GM21423 (cell line): Measurements from ENCODE around the gene APOC4.
A peak's percentile ranks its signal among the peaks of the same experiment; 100 is the strongest.
"Not testable (repeated sequence)": the region's sequence is repeated elsewhere in the genome, so short reads cannot be mapped to it uniquely, and the experiment has no call there.

Experiments
- ATAC-seq: cut with Tn5 transposase; IDR thresholded peaks from one replicate; pipeline ENCODE4 v1.9.1; 2021; ENCODE audit warnings: mild to moderate bottlenecking, moderate library complexity; ENCODE audit not compliant: unreplicated experiment

Gene APOC4

GRCh38 chr19:44914433-44915206 lies 27.4 kb upstream of the APOC4 start, which contains the start of gene APOC1:
Gene APOC1 (plus strand): TSS chr19:44914608. CDS start chr19:44914892, 284 bp downstream.
- peak; percentile 88 for ATAC-seq

- no peak for ATAC-seq
These were observed 17.8 kb upstream of the APOC4 start for GRCh38 chr19:44924243-44924725.

GRCh38 chr19:44925114-44925891 lies 16.7 kb upstream of the APOC4 start:
- ATAC-seq = no peak

- not testable (repeated sequence) for ATAC-seq
These were observed 15.6 kb upstream of the APOC4 start for GRCh38 chr19:44926245-44927077.

- no peak for ATAC-seq
These were observed 14.3 kb upstream of the APOC4 start for GRCh38 chr19:44927746-44928145.

GRCh38 chr19:44930088-44930487 lies 11.9 kb upstream of the APOC4 start:
- ATAC-seq = no peak

- no peak for ATAC-seq
These were observed 10.5 kb upstream of the APOC4 start for GRCh38 chr19:44931541-44931940.

GRCh38 chr19:44939668-44940067 lies 2.4 kb upstream of the APOC4 start:
- no peak for ATAC-seq

- ATAC-seq = no peak
These were observed 1.8 kb downstream of the APOC4 start for GRCh38 chr19:44943801-44944249.

GRCh38 chr19:44947041-44947581 lies 5.1 kb downstream of the APOC4 start:
- ATAC-seq = no peak

- ATAC-seq = no peak
These were observed 6.2 kb downstream of the APOC4 start for GRCh38 chr19:44948237-44948636.

GRCh38 chr19:44948763-44949374 lies 6.8 kb downstream of the APOC4 start:
- no peak for ATAC-seq

- no peak for ATAC-seq
These were observed 7.5 kb downstream of the APOC4 start for GRCh38 chr19:44949550-44949949.

- ATAC-seq = no peak
These were observed 9.4 kb downstream of the APOC4 start for GRCh38 chr19:44951179-44952159.

- no peak for ATAC-seq
These were observed 12.2 kb downstream of the APOC4 start for GRCh38 chr19:44954278-44954648.

GRCh38 chr19:44954649-44955504 lies 12.8 kb downstream of the APOC4 start, which contains the start of gene CLPTM1:
Gene CLPTM1 (plus strand): TSS chr19:44955380. CDS start chr19:44955396, 16 bp downstream.
- ATAC-seq = peak; percentile 82

- ATAC-seq = peak; percentile 21
These were observed 13.7 kb downstream of the APOC4 start for GRCh38 chr19:44955505-44956439.
